GM12873 (cell line): Measurements from ENCODE around the gene PATL2.

Experiments used
- TF ChIP-seq, protein P1 (sequence below): IDR thresholded peaks from 2 replicates; pipeline ENCODE4 v1.5.1; 2012; ENCODE audit warnings: low read depth, mild to moderate bottlenecking, moderate library complexity, low read length, control low read depth; ENCODE audit not compliant: insufficient read depth; ENCODE audit errors: missing control alignments

The PATL2 gene

GRCh38 chr15:44656913-44657312 lies 54.2 kb downstream of the PATL2 start:
- TF ChIP-seq, protein P1, sequence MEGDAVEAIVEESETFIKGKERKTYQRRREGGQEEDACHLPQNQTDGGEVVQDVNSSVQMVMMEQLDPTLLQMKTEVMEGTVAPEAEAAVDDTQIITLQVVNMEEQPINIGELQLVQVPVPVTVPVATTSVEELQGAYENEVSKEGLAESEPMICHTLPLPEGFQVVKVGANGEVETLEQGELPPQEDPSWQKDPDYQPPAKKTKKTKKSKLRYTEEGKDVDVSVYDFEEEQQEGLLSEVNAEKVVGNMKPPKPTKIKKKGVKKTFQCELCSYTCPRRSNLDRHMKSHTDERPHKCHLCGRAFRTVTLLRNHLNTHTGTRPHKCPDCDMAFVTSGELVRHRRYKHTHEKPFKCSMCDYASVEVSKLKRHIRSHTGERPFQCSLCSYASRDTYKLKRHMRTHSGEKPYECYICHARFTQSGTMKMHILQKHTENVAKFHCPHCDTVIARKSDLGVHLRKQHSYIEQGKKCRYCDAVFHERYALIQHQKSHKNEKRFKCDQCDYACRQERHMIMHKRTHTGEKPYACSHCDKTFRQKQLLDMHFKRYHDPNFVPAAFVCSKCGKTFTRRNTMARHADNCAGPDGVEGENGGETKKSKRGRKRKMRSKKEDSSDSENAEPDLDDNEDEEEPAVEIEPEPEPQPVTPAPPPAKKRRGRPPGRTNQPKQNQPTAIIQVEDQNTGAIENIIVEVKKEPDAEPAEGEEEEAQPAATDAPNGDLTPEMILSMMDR = no peak

GRCh38 chr15:44656298-44656697 lies 54.8 kb downstream of the PATL2 start:
- TF ChIP-seq, protein P1 = no peak

DNA sequence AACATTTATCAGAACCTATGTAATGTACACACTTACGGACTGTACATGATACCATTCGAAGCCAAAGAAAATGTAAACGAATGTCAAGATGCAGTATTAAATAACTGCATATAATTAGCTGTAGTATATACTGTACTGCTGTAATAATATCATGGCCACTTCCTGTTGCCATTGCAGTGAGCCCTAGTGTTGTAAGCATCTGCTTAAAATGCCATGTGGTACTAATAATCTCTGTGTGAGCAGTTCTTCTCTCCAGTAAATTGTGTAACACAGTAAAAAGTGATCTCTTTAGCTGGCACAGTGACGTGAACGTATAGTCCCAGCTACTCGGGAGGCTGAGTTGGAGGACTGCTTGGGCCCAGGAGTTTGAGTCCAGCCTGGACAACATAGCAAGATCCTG lies 56.3 kb downstream of the PATL2 start:
- TF ChIP-seq, protein P1 = no peak

- TF ChIP-seq, protein P1 = no peak
These were observed 63.5 kb downstream of the PATL2 start for GRCh38 chr15:44647637-44648036.

GRCh38 chr15:44647036-44647435 lies 64.1 kb downstream of the PATL2 start:
- TF ChIP-seq, protein P1 = no peak

GRCh38 chr15:44646460-44646859 lies 64.7 kb downstream of the PATL2 start:
- TF ChIP-seq, protein P1 = no peak

- TF ChIP-seq, protein P1 = no peak
These were observed 69.5 kb downstream of the PATL2 start for GRCh38 chr15:44641651-44642050.
